HL-60 (cell line): Measurements from ENCODE around the gene TMTC2.

Source experiments
- GABPA ChIP-seq: IDR thresholded peaks from 2 replicates; pipeline ENCODE4 v1.6.1; 2012; ENCODE audit warnings: low read depth
- TF ChIP-seq, protein P1 (sequence below): IDR thresholded peaks from one replicate; pipeline ENCODE4 v1.5.1; 2011; ENCODE audit warnings: low read length, control low read depth, inconsistent platforms; ENCODE audit not compliant: insufficient read depth

DNA sequence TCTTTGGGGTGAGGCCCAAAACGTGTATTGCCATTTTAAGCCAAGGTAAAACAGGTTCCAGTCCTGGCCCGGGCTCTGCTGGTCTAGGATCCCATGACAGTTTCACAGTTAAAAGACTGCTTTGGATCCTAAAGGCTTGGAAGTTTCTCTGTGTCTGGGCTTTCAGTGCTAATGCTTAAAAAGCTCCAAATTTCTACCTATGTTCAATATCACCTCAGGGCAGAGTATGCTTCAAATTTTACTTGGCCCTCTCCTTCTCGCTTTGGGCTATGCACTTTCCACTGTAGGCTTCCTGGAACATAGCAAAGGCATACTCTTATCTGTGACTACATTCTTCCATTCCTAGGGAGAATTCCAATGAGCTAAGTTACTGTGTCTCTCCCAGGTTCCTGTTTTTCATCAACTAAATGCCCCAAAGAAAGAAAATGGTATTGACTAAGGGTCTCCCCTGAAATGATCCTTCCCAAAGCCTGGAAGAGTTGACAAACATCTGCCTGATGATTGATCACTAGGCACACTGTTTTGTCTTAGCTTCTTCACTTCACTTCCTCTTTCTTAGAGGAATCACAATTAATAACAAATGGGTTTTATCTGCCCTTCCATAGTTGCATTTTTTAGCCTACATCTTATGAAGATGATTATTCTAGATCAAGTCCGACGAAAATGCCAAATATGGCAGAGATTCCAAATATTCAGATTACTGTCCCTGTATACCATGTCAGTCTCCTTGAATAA is 79.4 kb downstream of the TMTC2 start:
- TF ChIP-seq, protein P1, sequence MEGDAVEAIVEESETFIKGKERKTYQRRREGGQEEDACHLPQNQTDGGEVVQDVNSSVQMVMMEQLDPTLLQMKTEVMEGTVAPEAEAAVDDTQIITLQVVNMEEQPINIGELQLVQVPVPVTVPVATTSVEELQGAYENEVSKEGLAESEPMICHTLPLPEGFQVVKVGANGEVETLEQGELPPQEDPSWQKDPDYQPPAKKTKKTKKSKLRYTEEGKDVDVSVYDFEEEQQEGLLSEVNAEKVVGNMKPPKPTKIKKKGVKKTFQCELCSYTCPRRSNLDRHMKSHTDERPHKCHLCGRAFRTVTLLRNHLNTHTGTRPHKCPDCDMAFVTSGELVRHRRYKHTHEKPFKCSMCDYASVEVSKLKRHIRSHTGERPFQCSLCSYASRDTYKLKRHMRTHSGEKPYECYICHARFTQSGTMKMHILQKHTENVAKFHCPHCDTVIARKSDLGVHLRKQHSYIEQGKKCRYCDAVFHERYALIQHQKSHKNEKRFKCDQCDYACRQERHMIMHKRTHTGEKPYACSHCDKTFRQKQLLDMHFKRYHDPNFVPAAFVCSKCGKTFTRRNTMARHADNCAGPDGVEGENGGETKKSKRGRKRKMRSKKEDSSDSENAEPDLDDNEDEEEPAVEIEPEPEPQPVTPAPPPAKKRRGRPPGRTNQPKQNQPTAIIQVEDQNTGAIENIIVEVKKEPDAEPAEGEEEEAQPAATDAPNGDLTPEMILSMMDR, result no peak
- no peak for TF ChIP-seq GABPA
